ENCODE results near the gene PEX11G. TPM values are rescaled to one million over a fixed set of nuclear protein-coding genes. Genes with fewer than 3 reads are reported as not detected.

PEX11G gene
- total and polyA plus RNA-seq, 4 experiments from 2014 or later, result 0.64 to 1.7 (median 0.68) TPM

GRCh38 chr19:7521551-7522071 lies 32.8 kb upstream of the PEX11G start:
- no peaks in the 10 kb centered on the region for H3K9me3 ChIP-seq (ENCODE audit: control insufficient read depth in 1 of 2, low read length in 2 of 2)
- Mint-ChIP-seq H3K27me3 (peaks cover 2 to 5% of the 10 kb centered on the region in 2 donors), H3K4me1 (peaks cover 7 to 26% (median 16%) of the 10 kb centered on the region in 4 donors), H3K9me3 (no peaks in the 10 kb centered on the region), H3K36me3 (peaks cover 4 to 5% of the 10 kb centered on the region in 2 donors), H3K4me3 (peak overlapping the region; percentile 82 to 93 (median 87)), H3K27ac (peak overlapping the region in 6 of 7 donors; percentile 77 to 93 (median 89))
- H3K27ac ChIP-seq (ENCODE audit: low read depth, low read length), result no peak overlapping the region
- intact Hi-C loops (cut with micrococcal nuclease), result loop anchor here (1.0 kb wide), 2 partner anchors 13 to 32 kb away; partner anchors contain the start of gene PEX11G
- no peaks in the 10 kb centered on the region for H3K27me3 ChIP-seq (ENCODE audit: insufficient read depth, low read length)
- H3K36me3 ChIP-seq (ENCODE audit: insufficient read depth, low read length), result no peaks in the 10 kb centered on the region
- DNase-seq, result no peak
- ChIA-PET POLR2A (ENCODE audit: partially characterized antibody) (interaction anchor here (0.7 to 6.2 kb wide), 8 partner anchors 11 to 176 kb away, joined by 3 to 94 read pairs (median 4); partner anchors contain the start of genes ARHGEF18, PEX11G and PNPLA6), CTCF (ENCODE audit: partially characterized antibody) (no interaction called here)
- peak overlapping the region in 1 of 2 donors; percentile 2 for H3K4me3 ChIP-seq (ENCODE audit: low read length in 2 of 2)
- peaks cover 21% of the 10 kb centered on the region for H3K4me1 ChIP-seq (ENCODE audit: insufficient read depth, low read length)

- ChIA-PET CTCF (ENCODE audit: partially characterized antibody) (no interaction called here), POLR2A (ENCODE audit: partially characterized antibody) (interaction anchor here (1.0 to 6.2 kb wide), 2 partner anchors 14 to 24 kb away, joined by 3 to 94 read pairs; partner anchors contain the start of gene PNPLA6)
- Histone ChIP-seq H3K27me3 (ENCODE audit: insufficient read depth, low read length) (no peaks in the 10 kb centered on the region), H3K27ac (ENCODE audit: low read depth, low read length) (no peak overlapping the region), H3K4me3 (ENCODE audit: low read length in 2 of 2) (no peak overlapping the region), H3K9me3 (ENCODE audit: control insufficient read depth in 1 of 2, low read length in 2 of 2) (no peaks in the 10 kb centered on the region), H3K36me3 (ENCODE audit: insufficient read depth, low read length) (no peaks in the 10 kb centered on the region), H3K4me1 (ENCODE audit: insufficient read depth, low read length) (peaks cover 28% of the 10 kb centered on the region)
- no peak for DNase-seq
- Mint-ChIP-seq H3K27me3 (peaks cover 4 to 7% of the 10 kb centered on the region in 2 donors), H3K9me3 (no peaks in the 10 kb centered on the region), H3K4me1 (peaks cover 8 to 31% (median 21%) of the 10 kb centered on the region in 4 donors), H3K36me3 (peaks cover 3% of the 10 kb centered on the region in 2 donors), H3K27ac (no peak overlapping the region), H3K4me3 (no peak overlapping the region)
- intact Hi-C loops (cut with micrococcal nuclease), result no loop called here
Measured at GRCh38 chr19:7520131-7521051, 31.6 kb upstream of the PEX11G start.

- peaks cover 3% of the 10 kb centered on the region in 2 donors for H3K36me3 Mint-ChIP-seq
- CTCF ChIA-PET (ENCODE audit: partially characterized antibody), result no interaction called here
- no peak overlapping the region for H3K27ac Mint-ChIP-seq
Measured at GRCh38 chr19:7519361-7520130, 30.7 kb upstream of the PEX11G start.

GRCh38 chr19:7516878-7517277 lies 28.0 kb upstream of the PEX11G start:
- H3K4me3 ChIP-seq (ENCODE audit: low read length in 2 of 2), result no peak overlapping the region
- Mint-ChIP-seq H3K4me3 (peak overlapping the region; percentile 50 to 71 (median 66)), H3K27ac (peak overlapping the region in 3 of 7 donors; percentile 51 to 84 (median 63)), H3K4me1 (peaks cover 5 to 26% (median 13%) of the 10 kb centered on the region in 4 donors), H3K27me3 (peaks cover 8 to 16% of the 10 kb centered on the region in 2 donors), H3K9me3 (no peaks in the 10 kb centered on the region), H3K36me3 (peaks cover 1 to 3% of the 10 kb centered on the region in 2 donors)
- H3K9me3 ChIP-seq (ENCODE audit: control insufficient read depth in 1 of 2, low read length in 2 of 2), result no peaks in the 10 kb centered on the region
- intact Hi-C loops (cut with micrococcal nuclease), result loop anchor here (2.0 kb wide), 1 partner anchor 18 kb away; the partner anchor contains the start of gene PNPLA6
- H3K4me1 ChIP-seq (ENCODE audit: insufficient read depth, low read length), result peaks cover 13% of the 10 kb centered on the region
- H3K27me3 ChIP-seq (ENCODE audit: insufficient read depth, low read length), result peaks cover 4% of the 10 kb centered on the region
- H3K27ac ChIP-seq (ENCODE audit: low read depth, low read length), result no peak overlapping the region
- no peak for DNase-seq
- ChIA-PET CTCF (ENCODE audit: partially characterized antibody) (no interaction called here), POLR2A (ENCODE audit: partially characterized antibody) (interaction anchor here (1.6 kb wide), 1 partner anchor 17 kb away, joined by 7 read pairs; no protein-coding TSS in a partner anchor)
- no peaks in the 10 kb centered on the region for H3K36me3 ChIP-seq (ENCODE audit: insufficient read depth, low read length)

More at GRCh38 chr19:7519361-7520130, 30.7 kb upstream of the PEX11G start:
- Mint-ChIP-seq H3K9me3 (no peaks in the 10 kb centered on the region), H3K4me1 (peaks cover 8 to 34% (median 22%) of the 10 kb centered on the region in 4 donors), H3K4me3 (peak overlapping the region in 2 of 8 donors; percentile 15 to 18), H3K27me3 (peaks cover 4 to 11% of the 10 kb centered on the region in 2 donors)
- POLR2A ChIA-PET (ENCODE audit: partially characterized antibody), result interaction anchor here (6.2 kb wide), 1 partner anchor 14 kb away, joined by 94 read pairs; the partner anchor contains the start of gene PNPLA6
- Histone ChIP-seq H3K4me3 (ENCODE audit: low read length in 2 of 2) (no peak overlapping the region), H3K4me1 (ENCODE audit: insufficient read depth, low read length) (peaks cover 28% of the 10 kb centered on the region), H3K36me3 (ENCODE audit: insufficient read depth, low read length) (no peaks in the 10 kb centered on the region), H3K27me3 (ENCODE audit: insufficient read depth, low read length) (peaks cover 4% of the 10 kb centered on the region), H3K9me3 (ENCODE audit: control insufficient read depth in 1 of 2, low read length in 2 of 2) (no peaks in the 10 kb centered on the region), H3K27ac (ENCODE audit: low read depth, low read length) (no peak overlapping the region)
- DNase-seq, result no peak
- intact Hi-C loops (cut with micrococcal nuclease), result no loop called here

GRCh38 chr19:7516333-7516732 lies 27.5 kb upstream of the PEX11G start:
- no peak for DNase-seq
- Mint-ChIP-seq H3K27ac (no peak overlapping the region), H3K36me3 (peaks cover 0 to 3% of the 10 kb centered on the region in 2 donors)

GRCh38 chr19:7515645-7516151 lies 26.9 kb upstream of the PEX11G start, which contains the start of gene ZNF358:
ZNF358 (plus strand) TSS chr19:7516103; CDS start chr19:7519243, 3,140 bp downstream.
- Histone ChIP-seq H3K36me3 (ENCODE audit: insufficient read depth, low read length) (no peaks in the 10 kb centered on the region), H3K27ac (ENCODE audit: low read depth, low read length) (no peak within 1 kb of the TSS), H3K4me3 (ENCODE audit: low read length in 2 of 2) (peak within 1 kb of the TSS in 1 of 2 donors; percentile 32), H3K27me3 (ENCODE audit: insufficient read depth, low read length) (peaks cover 4% of the 10 kb centered on the region), H3K9me3 (ENCODE audit: control insufficient read depth in 1 of 2, low read length in 2 of 2) (no peaks in the 10 kb centered on the region), H3K4me1 (ENCODE audit: insufficient read depth, low read length) (peaks cover 10% of the 10 kb centered on the region)
- Mint-ChIP-seq H3K27me3 (peaks cover 8 to 16% of the 10 kb centered on the region in 2 donors), H3K9me3 (no peaks in the 10 kb centered on the region), H3K27ac (peak within 1 kb of the TSS in 6 of 7 donors; percentile 38 to 95 (median 82)), H3K4me3 (peak within 1 kb of the TSS; percentile 68 to 91 (median 85)), H3K36me3 (peaks cover 0 to 3% of the 10 kb centered on the region in 2 donors), H3K4me1 (peaks cover 4 to 23% (median 11%) of the 10 kb centered on the region in 4 donors)
- POLR2A ChIA-PET (ENCODE audit: partially characterized antibody), result interaction anchor here (1.3 to 1.6 kb wide), 2 partner anchors 19 to 114 kb away, joined by 3 to 7 read pairs; partner anchors contain the start of genes PET100 and XAB2
- CTCF ChIA-PET (ENCODE audit: partially characterized antibody), result interaction anchor here (0.6 kb wide), 1 partner anchor 11 kb away, joined by 3 read pairs; no protein-coding TSS in a partner anchor
- no peak for DNase-seq
- intact Hi-C loops (cut with micrococcal nuclease), result loop anchor here (2.0 kb wide), 1 partner anchor 19 kb away; the partner anchor contains the start of gene PNPLA6

More at GRCh38 chr19:7516333-7516732, 27.5 kb upstream of the PEX11G start:
- intact Hi-C loops (cut with micrococcal nuclease), result loop anchor here (2.0 kb wide), 1 partner anchor 18 kb away; the partner anchor contains the start of gene PNPLA6
- Mint-ChIP-seq H3K9me3 (no peaks in the 10 kb centered on the region), H3K27me3 (peaks cover 8 to 16% of the 10 kb centered on the region in 2 donors), H3K4me3 (peak overlapping the region; percentile 50 to 71 (median 66)), H3K4me1 (peaks cover 4 to 23% (median 11%) of the 10 kb centered on the region in 4 donors)
- Histone ChIP-seq H3K27ac (ENCODE audit: low read depth, low read length) (no peak overlapping the region), H3K4me1 (ENCODE audit: insufficient read depth, low read length) (peaks cover 10% of the 10 kb centered on the region), H3K36me3 (ENCODE audit: insufficient read depth, low read length) (no peaks in the 10 kb centered on the region), H3K4me3 (ENCODE audit: low read length in 2 of 2) (peak overlapping the region in 1 of 2 donors; percentile 32), H3K9me3 (ENCODE audit: control insufficient read depth in 1 of 2, low read length in 2 of 2) (no peaks in the 10 kb centered on the region), H3K27me3 (ENCODE audit: insufficient read depth, low read length) (peaks cover 4% of the 10 kb centered on the region)
- ChIA-PET CTCF (ENCODE audit: partially characterized antibody) (interaction anchor here (0.6 kb wide), 1 partner anchor 11 kb away, joined by 3 read pairs; no protein-coding TSS in a partner anchor), POLR2A (ENCODE audit: partially characterized antibody) (interaction anchor here (1.3 to 1.6 kb wide), 2 partner anchors 18 to 113 kb away, joined by 3 to 7 read pairs; partner anchors contain the start of genes PET100 and XAB2)
